Brain microvascular endothelial cell (primary cell): Measurements from ENCODE around the gene MEGF10.

Experiments used
- DNase-seq: peaks from one replicate; pipeline ENCODE4 v3.0.0-alpha.2; 2020
- H3K27ac ChIP-seq: fragments of 250-450 bp; sonication (Bioruptor Pico); 2 replicates; pipeline ENCODE4 v1.5.1; 2020; ENCODE audit warnings: mild to moderate bottlenecking, moderate library complexity
- H3K27me3 ChIP-seq: fragments of 250-450 bp; sonication (Bioruptor Pico); replicated peaks from 2 replicates; pipeline ENCODE4 v1.5.1; 2020; ENCODE audit warnings: mild to moderate bottlenecking
- H3K36me3 ChIP-seq: fragments of 250-450 bp; sonication (Bioruptor Pico); replicated peaks from 2 replicates; pipeline ENCODE4 v1.5.1; 2020; ENCODE audit warnings: mild to moderate bottlenecking
- H3K4me3 ChIP-seq: 2 replicates; pipeline ENCODE4 v1.5.1; 2011; ENCODE audit warnings: low read depth, mild to moderate bottlenecking, control low read depth, low read length, moderate library complexity
- in situ Hi-C: cut with HindIII; loops from 2 replicates; pipeline ENCODE4 v1.10.0; 2017; ENCODE audit warnings: low sequenced_read_pairs, low pct_ligation_motif_present
- TF ChIP-seq, protein P1 (sequence below): IDR thresholded peaks from 2 replicates; pipeline ENCODE4 v1.5.1; 2011; ENCODE audit warnings: low read depth, mild to moderate bottlenecking, moderate library complexity, low read length, control low read depth, inconsistent platforms; ENCODE audit errors: missing control alignments

The MEGF10 gene

DNA sequence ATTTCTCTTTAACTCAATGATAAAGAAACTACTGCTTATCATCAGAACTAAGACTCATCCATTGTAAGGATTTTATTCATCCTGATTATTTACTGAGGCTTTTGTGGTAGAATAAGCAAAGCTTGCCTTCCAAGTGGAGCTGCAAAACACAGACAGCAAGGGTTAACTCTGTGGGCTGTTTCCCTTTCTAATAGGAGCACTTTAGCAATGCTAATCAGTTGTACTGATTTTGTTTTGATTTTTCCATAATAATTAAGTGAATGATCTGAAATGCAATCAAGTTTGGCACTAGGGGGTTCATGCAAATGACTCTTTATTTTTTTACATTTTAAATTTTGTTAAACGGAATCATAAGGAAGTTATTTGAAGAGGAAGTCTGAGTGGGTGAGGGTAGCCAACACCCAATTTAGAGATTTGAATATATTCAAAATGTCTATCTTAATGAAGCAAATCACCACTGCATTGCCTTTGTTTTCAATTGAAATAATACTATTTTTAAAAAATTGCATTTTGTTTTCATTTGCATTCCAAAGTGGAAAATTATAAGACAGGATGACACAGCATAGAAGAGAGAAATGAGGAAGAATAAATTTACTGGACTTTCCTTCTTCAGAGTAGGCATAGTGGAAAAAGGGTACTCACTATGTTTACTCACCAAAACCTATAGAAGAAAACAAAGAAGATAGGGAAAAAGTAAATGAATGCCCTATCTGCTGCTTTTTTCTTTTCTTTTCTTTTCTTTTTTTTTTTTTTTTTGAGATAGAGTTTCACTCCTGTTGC lies 36.6 kb downstream of the MEGF10 start:
- Histone ChIP-seq H3K27me3 (no peaks in the 10 kb centered on the region), H3K4me3 (no peak overlapping the region)

DNA sequence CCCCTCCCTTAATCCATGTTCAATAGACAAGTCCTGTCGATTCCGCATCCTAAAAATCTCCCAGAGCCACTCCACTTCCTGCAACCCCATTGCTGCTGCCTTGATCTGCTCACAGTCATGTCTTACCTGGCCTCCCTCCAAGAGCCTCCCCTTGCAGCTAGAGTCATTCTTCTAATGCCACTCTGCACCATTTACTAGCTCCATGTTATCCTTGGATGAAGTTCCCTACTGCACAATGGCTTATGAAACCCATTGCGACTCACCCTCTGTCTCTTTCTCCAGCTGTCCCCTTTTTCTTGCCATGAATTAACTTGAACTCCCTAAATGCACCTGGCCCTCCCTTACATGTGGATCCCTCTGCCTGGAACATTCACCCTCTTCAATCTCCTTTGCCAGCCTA lies 39.5 kb downstream of the MEGF10 start:
- H3K36me3 ChIP-seq = no peaks in the 10 kb centered on the region
- H3K27ac ChIP-seq = no peak overlapping the region
- no peak overlapping the region for H3K4me3 ChIP-seq
- H3K27me3 ChIP-seq = no peaks in the 10 kb centered on the region
- TF ChIP-seq, protein P1, sequence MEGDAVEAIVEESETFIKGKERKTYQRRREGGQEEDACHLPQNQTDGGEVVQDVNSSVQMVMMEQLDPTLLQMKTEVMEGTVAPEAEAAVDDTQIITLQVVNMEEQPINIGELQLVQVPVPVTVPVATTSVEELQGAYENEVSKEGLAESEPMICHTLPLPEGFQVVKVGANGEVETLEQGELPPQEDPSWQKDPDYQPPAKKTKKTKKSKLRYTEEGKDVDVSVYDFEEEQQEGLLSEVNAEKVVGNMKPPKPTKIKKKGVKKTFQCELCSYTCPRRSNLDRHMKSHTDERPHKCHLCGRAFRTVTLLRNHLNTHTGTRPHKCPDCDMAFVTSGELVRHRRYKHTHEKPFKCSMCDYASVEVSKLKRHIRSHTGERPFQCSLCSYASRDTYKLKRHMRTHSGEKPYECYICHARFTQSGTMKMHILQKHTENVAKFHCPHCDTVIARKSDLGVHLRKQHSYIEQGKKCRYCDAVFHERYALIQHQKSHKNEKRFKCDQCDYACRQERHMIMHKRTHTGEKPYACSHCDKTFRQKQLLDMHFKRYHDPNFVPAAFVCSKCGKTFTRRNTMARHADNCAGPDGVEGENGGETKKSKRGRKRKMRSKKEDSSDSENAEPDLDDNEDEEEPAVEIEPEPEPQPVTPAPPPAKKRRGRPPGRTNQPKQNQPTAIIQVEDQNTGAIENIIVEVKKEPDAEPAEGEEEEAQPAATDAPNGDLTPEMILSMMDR = no peak
- in situ Hi-C loops = no loop called here
- DNase-seq = no peak

More for the DNA sequence above, 36.6 kb downstream of the MEGF10 start:
- no peaks in the 10 kb centered on the region for H3K36me3 ChIP-seq
- in situ Hi-C loops = no loop called here
- no peak for DNase-seq
- no peak overlapping the region for H3K27ac ChIP-seq
- TF ChIP-seq, protein P1 = no peak

DNA sequence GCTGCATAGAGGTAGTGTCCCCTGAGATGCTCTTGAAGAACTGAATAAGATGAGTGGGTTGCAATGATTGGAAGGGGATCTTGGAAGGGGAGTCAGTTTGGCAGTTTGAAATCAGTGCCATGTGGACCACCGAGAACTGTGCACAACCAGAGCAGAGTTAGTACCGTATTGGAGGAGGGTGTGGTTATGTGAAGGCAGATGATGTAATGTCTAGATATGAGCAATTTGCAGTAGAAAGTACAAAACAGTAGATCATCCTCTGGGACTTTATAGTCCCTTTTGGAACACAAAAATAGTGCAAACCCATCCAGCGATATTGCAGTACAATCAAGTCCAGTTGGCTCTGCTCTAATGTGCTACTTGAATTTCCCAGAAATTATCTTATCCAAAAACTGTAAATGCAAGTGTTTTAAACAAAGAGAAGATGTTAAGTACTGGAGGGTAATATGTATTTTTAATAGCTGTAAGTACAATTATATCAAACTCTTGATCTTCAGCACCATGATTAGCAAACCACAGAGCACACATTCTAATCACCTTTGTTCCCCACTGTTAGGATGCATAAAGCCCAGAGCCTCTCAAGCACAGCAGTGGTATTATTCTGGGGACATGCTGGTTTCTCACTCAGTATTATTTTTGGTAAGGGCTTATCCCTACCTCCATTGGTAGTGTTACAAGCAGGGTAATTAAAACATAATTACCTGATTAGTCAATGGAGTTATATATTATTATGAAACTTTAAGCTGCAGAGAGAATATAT lies 41.5 kb downstream of the MEGF10 start:
- TF ChIP-seq, protein P1 = no peak
- Histone ChIP-seq H3K27ac (no peak overlapping the region), H3K36me3 (no peaks in the 10 kb centered on the region), H3K4me3 (no peak overlapping the region), H3K27me3 (no peaks in the 10 kb centered on the region)
- in situ Hi-C loops = no loop called here
- DNase-seq = no peak

DNA sequence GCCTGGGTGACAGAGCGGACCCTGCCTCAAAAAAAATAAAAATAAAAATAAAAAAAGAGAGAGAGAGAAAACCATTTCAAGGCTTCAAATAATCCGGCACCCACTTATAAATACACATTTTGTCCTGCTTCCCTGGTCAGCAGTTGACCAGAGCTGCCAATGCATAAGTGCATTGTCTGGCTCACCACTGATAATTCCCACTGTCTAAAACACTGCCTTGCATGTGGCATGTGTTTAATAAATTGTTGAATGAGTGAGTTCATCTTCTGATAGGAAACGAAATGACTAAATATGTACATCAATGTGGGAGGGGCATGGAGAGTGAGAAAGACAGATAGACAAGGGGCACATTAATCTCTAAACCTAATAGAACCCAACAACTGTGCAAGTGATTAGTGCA lies 42.9 kb downstream of the MEGF10 start:
- H3K4me3 ChIP-seq = no peak overlapping the region
- TF ChIP-seq, protein P1 = no peak
- no peaks in the 10 kb centered on the region for H3K36me3 ChIP-seq
- no peaks in the 10 kb centered on the region for H3K27me3 ChIP-seq
- H3K27ac ChIP-seq = no peak overlapping the region
- no peak for DNase-seq
- in situ Hi-C loops = no loop called here

DNA sequence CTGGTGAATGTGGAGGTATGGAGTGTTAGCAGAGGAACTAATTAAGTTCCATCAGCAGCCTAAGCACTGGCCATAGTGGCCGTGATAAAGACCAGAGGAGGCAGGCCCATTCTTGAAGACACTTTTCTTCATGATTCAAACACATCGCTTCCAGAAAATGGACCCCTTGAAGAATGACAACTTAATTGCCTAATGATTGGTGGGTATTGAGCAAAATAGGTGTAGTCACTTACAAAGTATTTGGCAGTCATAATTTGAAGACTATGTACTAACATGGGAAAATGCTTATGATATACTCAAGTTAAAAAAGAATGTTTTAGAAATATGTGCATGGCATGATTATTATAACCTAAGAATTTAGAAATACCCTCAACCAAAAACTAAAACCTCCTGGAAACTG lies 44.8 kb downstream of the MEGF10 start:
- TF ChIP-seq, protein P1 = no peak
- no peak overlapping the region for H3K4me3 ChIP-seq
- in situ Hi-C loops = no loop called here
- no peaks in the 10 kb centered on the region for H3K36me3 ChIP-seq
- no peak for DNase-seq
- no peak overlapping the region for H3K27ac ChIP-seq
- H3K27me3 ChIP-seq = no peaks in the 10 kb centered on the region
